HUES64 (cell line): ENCODE data around the gene SPATA3.

Source experiments
- H3K27ac ChIP-seq: 2 replicates; pipeline ENCODE4 v1.7.0; 2013; ENCODE audit warnings: low read depth, low read length, inconsistent platforms
- H3K27me3 ChIP-seq: 2 replicates; pipeline ENCODE4 v1.6.1; 2013; ENCODE audit warnings: mild to moderate bottlenecking, low read length; ENCODE audit not compliant: insufficient read depth
- H3K36me3 ChIP-seq: 2 replicates; pipeline ENCODE4 v1.6.1; 2013; ENCODE audit warnings: mild to moderate bottlenecking, low read length; ENCODE audit not compliant: insufficient read depth
- H3K4me1 ChIP-seq: 2 replicates; pipeline ENCODE4 v1.6.1; 2013; ENCODE audit warnings: mild to moderate bottlenecking, low read length, moderate library complexity; ENCODE audit not compliant: insufficient read depth
- H3K4me3 ChIP-seq: 2 replicates; pipeline ENCODE4 v1.5.1; 2013; ENCODE audit warnings: mild to moderate bottlenecking, low read length, moderate library complexity
- H3K9ac ChIP-seq: 2 replicates; pipeline ENCODE4 v1.6.1; 2013; ENCODE audit warnings: mild to moderate bottlenecking, low read depth, low read length
- H3K9me3 ChIP-seq: 2 replicates; pipeline ENCODE4 v1.6.1; 2013; ENCODE audit warnings: low read depth, low read length; ENCODE audit not compliant: insufficient read depth
- WGBS: fragments of 150-250, 120-280 bp; methylation state at CpG from one replicate; pipeline ENCODE4 v1.1.7; 2013; ENCODE audit warnings: missing lambda C conversion rate; 5-methylcytosine and 5-hydroxymethylcytosine counted together

SPATA3 gene

GRCh38 chr2:231052494-231053451, 56.9 kb downstream of the SPATA3 start:
- Histone ChIP-seq H3K27me3 (peaks cover 37% of the 10 kb centered on the region), H3K9me3 (no peaks in the 10 kb centered on the region), H3K36me3 (no peaks in the 10 kb centered on the region), H3K27ac (no peak overlapping the region), H3K9ac (peak overlapping the region; percentile 55; the same call in 1 of the 2 replicates), H3K4me1 (peaks cover 1% of the 10 kb centered on the region; the same call in 1 of the 2 replicates), H3K4me3 (peak overlapping the region; percentile 59)
- WGBS = 19% methylated on average over 62 of the region's 62 CpGs

GRCh38 chr2:231053846-231054245, 57.9 kb downstream of the SPATA3 start:
- peaks cover 37% of the 10 kb centered on the region for H3K27me3 ChIP-seq
- WGBS = 92% methylated on average over 6 of the region's 6 CpGs
- no peak overlapping the region for H3K9ac ChIP-seq
- H3K36me3 ChIP-seq = no peaks in the 10 kb centered on the region
- H3K9me3 ChIP-seq = no peaks in the 10 kb centered on the region
- no peak overlapping the region for H3K4me3 ChIP-seq
- H3K27ac ChIP-seq = no peak overlapping the region
- peaks cover 12% of the 10 kb centered on the region; the same call in 1 of the 2 replicates for H3K4me1 ChIP-seq

- WGBS = under 1% methylated on average over 73 of the region's 73 CpGs
- H3K27ac ChIP-seq = peak within 1 kb of the TSS; percentile 96
Observed at GRCh38 chr2:231056453-231057416, 60.8 kb downstream of the SPATA3 start, which contains the start of gene PSMD1. Gene PSMD1, plus strand, starts transcription at chr2:231056867. Its CDS starts 159 bp downstream, at chr2:231057026.

GRCh38 chr2:231057590-231057989, 61.7 kb downstream of the SPATA3 start:
- H3K9me3 ChIP-seq = no peaks in the 10 kb centered on the region
- peak overlapping the region; percentile 94 for H3K4me3 ChIP-seq
- 5% methylated on average over 10 of the region's 10 CpGs for WGBS
- H3K27ac ChIP-seq = peak overlapping the region; percentile 96
- H3K4me1 ChIP-seq = peaks cover 12% of the 10 kb centered on the region; the same call in 1 of the 2 replicates
- H3K9ac ChIP-seq = peak overlapping the region; percentile 99
- H3K36me3 ChIP-seq = peaks cover 19% of the 10 kb centered on the region
- peaks cover 16% of the 10 kb centered on the region for H3K27me3 ChIP-seq

More at GRCh38 chr2:231056453-231057416, 60.8 kb downstream of the SPATA3 start, which contains the start of gene PSMD1:
- Histone ChIP-seq H3K4me1 (peaks cover 12% of the 10 kb centered on the region; the same call in 1 of the 2 replicates), H3K9ac (peak within 1 kb of the TSS; percentile 99), H3K36me3 (peaks cover 11% of the 10 kb centered on the region), H3K4me3 (peak within 1 kb of the TSS; percentile 94), H3K27me3 (peaks cover 25% of the 10 kb centered on the region), H3K9me3 (no peaks in the 10 kb centered on the region)
